Trophoblast cell (in vitro differentiated cells and primary cell): ENCODE data around the gene PSMD6.

Experiments used
- DNase-seq, 2 donors: peaks; one replicate each; pipeline ENCODE4 v3.0.0-alpha.2; 2016
- H2AFZ ChIP-seq: 2 replicates; pipeline ENCODE4 v1.6.1; 2013; ENCODE audit warnings: low read length, moderate library complexity, mild to moderate bottlenecking; ENCODE audit not compliant: insufficient read depth, poor library complexity
- H2AK5ac ChIP-seq: 2 replicates; pipeline ENCODE4 v1.6.1; 2013; ENCODE audit warnings: mild to moderate bottlenecking, low read length
- H2BK120ac ChIP-seq: 2 replicates; pipeline ENCODE4 v1.6.1; 2013; ENCODE audit warnings: low read length, mild to moderate bottlenecking, moderate library complexity; ENCODE audit not compliant: insufficient read depth, poor library complexity
- H2BK12ac ChIP-seq: 2 replicates; pipeline ENCODE4 v1.6.1; 2013; ENCODE audit warnings: mild to moderate bottlenecking, low read length, moderate library complexity
- H2BK5ac ChIP-seq: 2 replicates; pipeline ENCODE4 v1.6.1; 2013; ENCODE audit warnings: low read length, low read depth, moderate library complexity, mild to moderate bottlenecking; ENCODE audit not compliant: poor library complexity
- H3K14ac ChIP-seq: 2 replicates; pipeline ENCODE4 v1.6.1; 2013; ENCODE audit warnings: mild to moderate bottlenecking, low read length
- H3K18ac ChIP-seq: 2 replicates; pipeline ENCODE4 v1.6.1; 2013; ENCODE audit warnings: mild to moderate bottlenecking, low read length
- H3K23ac ChIP-seq: 2 replicates; pipeline ENCODE4 v1.6.1; 2013; ENCODE audit warnings: low read length
- H3K27ac ChIP-seq: 2 replicates; pipeline ENCODE4 v1.5.1; 2013; ENCODE audit warnings: low read depth, mild to moderate bottlenecking, inconsistent platforms, low read length, moderate library complexity
- H3K27me3 ChIP-seq: 2 replicates; pipeline ENCODE4 v1.6.1; 2013; ENCODE audit warnings: inconsistent platforms, mild to moderate bottlenecking, low read length, moderate library complexity; ENCODE audit not compliant: insufficient read depth
- H3K36me3 ChIP-seq, 2 experiments: 1 replicate in 1 of 2; 2 replicates in 1 of 2; pipeline ENCODE4 v1.6.1; 2013; ENCODE audit warnings: low read length in 2 of 2, mild to moderate bottlenecking in 2 of 2, moderate library complexity in 1 of 2; ENCODE audit not compliant: insufficient read depth in 2 of 2, control insufficient read depth in 1 of 2
- H3K4ac ChIP-seq: 2 replicates; pipeline ENCODE4 v1.6.1; 2013; ENCODE audit warnings: low read depth, mild to moderate bottlenecking, low read length, moderate library complexity
- H3K4me1 ChIP-seq, 2 experiments: 1 replicate in 1 of 2; 2 replicates in 1 of 2; pipeline ENCODE4 v1.6.1; 2013; ENCODE audit warnings: low read length in 2 of 2, mild to moderate bottlenecking in 2 of 2, moderate library complexity in 1 of 2; ENCODE audit not compliant: insufficient read depth in 2 of 2, control insufficient read depth in 1 of 2
- H3K4me2 ChIP-seq: 2 replicates; pipeline ENCODE4 v1.6.1; 2013; ENCODE audit warnings: inconsistent platforms, mild to moderate bottlenecking, low read length, moderate library complexity
- H3K4me3 ChIP-seq: 2 replicates; pipeline ENCODE4 v1.5.1; 2013; ENCODE audit warnings: mild to moderate bottlenecking, low read depth, low read length, inconsistent platforms
- H3K79me1 ChIP-seq: one replicate; pipeline ENCODE4 v1.6.1; 2013; ENCODE audit warnings: low read length
- H3K79me2 ChIP-seq: 2 replicates; pipeline ENCODE4 v1.6.1; 2013; ENCODE audit warnings: low read length, mild to moderate bottlenecking; ENCODE audit not compliant: control insufficient read depth, insufficient read depth, poor library complexity
- H3K9ac ChIP-seq: 2 replicates; pipeline ENCODE4 v1.6.1; 2013; ENCODE audit warnings: mild to moderate bottlenecking, low read length
- H3K9me3 ChIP-seq: 2 replicates; pipeline ENCODE4 v1.6.1; 2013; ENCODE audit warnings: low read depth, mild to moderate bottlenecking, control low read depth, inconsistent platforms, low read length; ENCODE audit not compliant: insufficient read depth
- H4K12ac ChIP-seq: 2 replicates; pipeline ENCODE4 v1.6.1; 2013; ENCODE audit warnings: low read depth, mild to moderate bottlenecking, low read length, moderate library complexity
- H4K8ac ChIP-seq: 2 replicates; pipeline ENCODE4 v1.6.1; 2013; ENCODE audit warnings: low read depth, mild to moderate bottlenecking, low read length, moderate library complexity
- H4K91ac ChIP-seq: one replicate; pipeline ENCODE4 v1.6.1; 2013; ENCODE audit warnings: low read depth, mild to moderate bottlenecking, low read length, moderate library complexity
- WGBS: extraction: QIAGEN DNeasy Blood & Tissue Kit; methylation state at CpG from one replicate; pipeline ENCODE4 v1.1.7; 2013; ENCODE audit warnings: missing lambda C conversion rate; ENCODE audit not compliant: insufficient read length, insufficient coverage; ENCODE audit errors: extremely low coverage; 5-methylcytosine and 5-hydroxymethylcytosine counted together

The PSMD6 gene

GRCh38 chr3:64008017-64008416 lies 15.3 kb downstream of the PSMD6 start:
- no CpG with 5 or more reads among the region's 2 CpGs for WGBS

GRCh38 chr3:64003589-64003988 lies 19.7 kb downstream of the PSMD6 start:
- no peak overlapping the region for H3K18ac ChIP-seq
- H3K4me2 ChIP-seq: no peak overlapping the region
- H3K27ac ChIP-seq: no peak overlapping the region
- no peak for DNase-seq
- no peak overlapping the region for H3K14ac ChIP-seq
- H2AK5ac ChIP-seq: no peak overlapping the region
- no peak overlapping the region for H4K8ac ChIP-seq
- no peak overlapping the region for H3K4me3 ChIP-seq
- H2BK5ac ChIP-seq: no peak overlapping the region
- no peak overlapping the region for H2AFZ ChIP-seq
- H3K9ac ChIP-seq: no peak overlapping the region
- H3K79me2 ChIP-seq: no peaks in the 10 kb centered on the region
- no peak overlapping the region for H2BK120ac ChIP-seq
- H4K12ac ChIP-seq: no peak overlapping the region
- no peaks in the 10 kb centered on the region for H3K27me3 ChIP-seq
- WGBS: no CpG with 5 or more reads among the region's 2 CpGs
- H3K79me1 ChIP-seq: no peaks in the 10 kb centered on the region
- peaks cover 0 to 5% of the 10 kb centered on the region in 2 experiments for H3K4me1 ChIP-seq
- H2BK12ac ChIP-seq: no peak overlapping the region
- no peak overlapping the region for H4K91ac ChIP-seq
- no peak overlapping the region for H3K4ac ChIP-seq
- no peak overlapping the region for H3K23ac ChIP-seq
- peaks cover 6 to 29% of the 10 kb centered on the region in 2 experiments for H3K36me3 ChIP-seq
- H3K9me3 ChIP-seq: no peaks in the 10 kb centered on the region

More at GRCh38 chr3:64008017-64008416, 15.3 kb downstream of the PSMD6 start:
- Histone ChIP-seq H2BK120ac (no peak overlapping the region), H3K27me3 (no peaks in the 10 kb centered on the region), H2BK5ac (no peak overlapping the region), H2BK12ac (no peak overlapping the region), H4K8ac (no peak overlapping the region), H4K91ac (no peak overlapping the region), H4K12ac (no peak overlapping the region), H3K23ac (no peak overlapping the region), H3K9ac (no peak overlapping the region), H3K27ac (no peak overlapping the region), H3K4me1 (peaks cover 0 to 3% of the 10 kb centered on the region in 2 experiments), H3K79me2 (no peaks in the 10 kb centered on the region), H2AK5ac (no peak overlapping the region), H3K9me3 (no peaks in the 10 kb centered on the region), H3K4me3 (no peak overlapping the region), H3K4ac (no peak overlapping the region), H2AFZ (no peak overlapping the region), H3K36me3 (peaks cover 4 to 38% of the 10 kb centered on the region in 2 experiments), H3K4me2 (no peak overlapping the region), H3K18ac (no peak overlapping the region), H3K79me1 (no peaks in the 10 kb centered on the region), H3K14ac (no peak overlapping the region)
- DNase-seq: no peak

DNA sequence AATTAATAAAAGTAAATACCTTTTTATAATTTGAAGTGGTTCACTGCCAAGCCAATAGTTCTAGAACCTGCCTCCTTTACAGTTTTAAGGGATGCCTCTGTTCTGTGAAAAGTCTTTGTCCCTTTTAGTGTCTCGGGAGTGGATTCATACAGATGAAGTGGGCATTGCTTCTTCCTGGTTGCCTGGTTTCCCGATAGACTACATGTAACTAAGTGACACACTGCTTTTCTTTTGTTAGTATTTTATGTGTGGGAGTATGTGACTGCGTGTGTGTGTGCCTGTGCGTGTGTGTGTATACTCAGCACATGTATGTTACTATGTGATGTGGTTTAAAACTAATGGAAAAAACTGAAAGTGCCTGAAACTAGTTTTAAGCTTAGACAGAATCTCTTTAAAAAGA lies 21.1 kb downstream of the PSMD6 start:
- Histone ChIP-seq H2BK120ac (no peak overlapping the region), H3K4me3 (no peak overlapping the region), H2BK12ac (no peak overlapping the region), H3K4me1 (peaks cover 0 to 2% of the 10 kb centered on the region in 2 experiments), H3K9me3 (no peaks in the 10 kb centered on the region), H2AFZ (no peak overlapping the region), H4K12ac (no peak overlapping the region), H2BK5ac (no peak overlapping the region), H3K18ac (no peak overlapping the region), H4K8ac (no peak overlapping the region), H4K91ac (no peak overlapping the region), H3K4ac (no peak overlapping the region), H3K79me1 (no peaks in the 10 kb centered on the region), H3K27me3 (no peaks in the 10 kb centered on the region), H3K36me3 (peaks cover 3 to 29% of the 10 kb centered on the region in 2 experiments), H3K79me2 (no peaks in the 10 kb centered on the region), H2AK5ac (no peak overlapping the region), H3K14ac (no peak overlapping the region), H3K27ac (no peak overlapping the region), H3K9ac (no peak overlapping the region), H3K4me2 (no peak overlapping the region), H3K23ac (no peak overlapping the region)
- no CpG with 5 or more reads among the region's 4 CpGs for WGBS
- DNase-seq: no peak

DNA sequence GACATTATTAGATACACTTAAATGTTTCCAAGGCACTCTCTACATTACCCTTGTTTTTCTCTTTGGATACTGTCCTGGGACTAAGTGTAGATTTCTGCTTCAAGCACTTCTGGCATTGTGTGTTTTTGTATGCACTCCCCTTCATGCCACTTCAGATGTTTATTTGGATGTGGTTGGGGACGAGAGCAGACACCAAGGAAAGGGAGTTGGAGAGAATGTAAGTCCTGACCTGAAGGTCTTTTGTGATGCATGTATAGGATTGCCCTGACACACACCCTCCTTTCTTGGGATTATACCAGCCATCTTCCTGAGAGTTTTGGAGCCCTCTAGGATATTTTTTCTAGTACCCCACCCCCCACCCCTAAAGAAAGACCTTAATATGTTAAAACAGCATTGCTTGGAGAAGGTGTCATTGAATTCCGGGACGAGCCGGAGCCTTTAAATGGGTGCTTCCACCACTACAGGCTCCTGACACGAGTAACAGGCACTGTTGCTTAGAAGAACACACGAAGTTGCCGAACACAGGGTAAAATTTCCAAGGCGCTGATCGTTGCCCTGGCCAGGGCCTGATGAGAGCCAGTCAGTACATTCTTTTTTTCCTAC lies 22.7 kb downstream of the PSMD6 start:
- Histone ChIP-seq H3K9me3 (no peaks in the 10 kb centered on the region), H2BK12ac (no peak overlapping the region), H3K9ac (no peak overlapping the region), H3K79me1 (no peaks in the 10 kb centered on the region), H2AFZ (no peak overlapping the region), H4K91ac (no peak overlapping the region), H2AK5ac (no peak overlapping the region), H3K4me3 (no peak overlapping the region), H2BK120ac (no peak overlapping the region), H3K4me2 (no peak overlapping the region), H3K27ac (no peak overlapping the region), H3K36me3 (peaks cover 11 to 30% of the 10 kb centered on the region in 2 experiments), H2BK5ac (no peak overlapping the region), H3K18ac (no peak overlapping the region), H3K14ac (no peak overlapping the region), H3K79me2 (no peaks in the 10 kb centered on the region), H4K12ac (no peak overlapping the region), H3K23ac (no peak overlapping the region), H3K4ac (no peak overlapping the region), H4K8ac (no peak overlapping the region), H3K4me1 (peaks cover 0 to 2% of the 10 kb centered on the region in 2 experiments), H3K27me3 (no peaks in the 10 kb centered on the region)
- DNase-seq: no peak
- WGBS: no CpG with 5 or more reads among the region's 9 CpGs
